Measurements from ENCODE around the gene HTR1D. TPM values are rescaled to one million over a fixed set of nuclear protein-coding genes. Genes with fewer than 3 reads are reported as not detected.

Gene HTR1D
- total RNA-seq, 5 donors from 2014 or later (not counting 1 experiment from before 2014, with no cell fraction given): not detected

DNA sequence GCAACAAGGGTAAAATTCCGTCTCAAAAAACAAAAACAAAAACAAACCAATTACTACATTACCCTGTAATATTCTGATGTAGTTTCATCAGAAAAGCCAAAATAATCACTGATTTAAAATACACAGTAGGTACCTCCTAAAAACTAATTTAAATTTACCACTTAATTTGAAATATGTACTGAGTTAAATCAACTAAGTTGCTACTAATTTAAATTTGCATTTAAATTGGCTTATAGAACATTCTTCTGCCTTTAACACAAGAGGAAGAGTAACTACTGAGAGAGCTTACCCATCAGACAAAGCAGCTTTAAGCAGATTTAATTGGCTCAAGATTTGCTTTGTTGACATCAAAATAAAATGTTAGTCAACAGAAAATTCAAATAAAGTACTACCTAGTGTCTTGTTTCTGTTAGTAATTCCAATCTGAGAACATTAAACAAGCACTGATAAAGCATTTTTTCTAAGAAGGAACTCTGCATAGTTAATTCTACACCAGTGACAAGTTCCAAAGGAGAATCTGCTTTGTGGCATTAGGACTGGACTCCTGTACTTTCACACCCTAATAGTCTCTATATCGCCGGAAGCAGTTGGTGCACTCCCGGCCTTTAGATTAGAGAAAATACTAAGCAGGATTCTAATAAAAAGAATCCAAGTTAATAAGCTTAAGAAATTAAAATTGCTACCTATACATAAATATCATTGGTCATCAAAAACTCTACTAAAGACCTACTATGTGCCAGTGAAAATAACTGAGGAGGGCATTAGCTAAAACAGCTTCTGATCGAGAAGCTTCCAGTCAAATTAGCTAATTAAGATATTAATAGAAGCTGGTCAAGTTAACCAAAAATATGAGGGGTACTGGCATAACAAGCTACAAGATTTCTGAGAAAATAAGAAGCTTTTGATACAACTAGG is 57.1 kb downstream of the HTR1D start:
- H3K27ac Mint-ChIP-seq: no peak overlapping the region
- Histone ChIP-seq H3K9me3 (no peaks in the 10 kb centered on the region), H3K27ac (ENCODE audit: low read length) (no peak overlapping the region), H3K4me3 (ENCODE audit: control insufficient read depth in 1 of 2, extremely low read depth in 1 of 2, low read length in 1 of 2) (no peak overlapping the region), H3K4me1 (ENCODE audit: control insufficient read depth in 1 of 2, extremely low read depth in 1 of 2, insufficient read depth in 2 of 2, low read length in 2 of 2) (no peaks in the 10 kb centered on the region), H3K36me3 (ENCODE audit: control insufficient read depth in 2 of 2, extremely low read depth in 1 of 2, insufficient read depth in 1 of 2, low read length in 1 of 2) (no peaks in the 10 kb centered on the region), H3K27me3 (replicated peaks in 1 of 2; ENCODE audit: control insufficient read depth in 2 of 2, extremely low read depth in 1 of 2, insufficient read depth in 2 of 2, low read length in 1 of 2) (no peaks in the 10 kb centered on the region)
- DNase-seq (no peak), ATAC-seq (replicated peaks in 1 of 4) (no peak)
- H3K27me3 Mint-ChIP-seq: no peaks in the 10 kb centered on the region
- H3K4me3 Mint-ChIP-seq: no peak overlapping the region
- ChIA-PET CTCF (interaction anchor here in 1 of 2 donors (1.0 to 1.3 kb wide), 4 partner anchors 9 to 58 kb away, joined by 3 to 4 read pairs (median 4); no protein-coding TSS in a partner anchor), POLR2A (interaction anchor here in 1 of 2 donors (0.5 to 0.6 kb wide), 2 partner anchors 13 to 67 kb away, joined by 3 to 7 read pairs; no protein-coding TSS in a partner anchor)
- H3K36me3 Mint-ChIP-seq: peaks cover 5% of the 10 kb centered on the region
- H3K4me1 Mint-ChIP-seq: peaks cover 30 to 32% (median 30%) of the 10 kb centered on the region in 3 donors
- no CpG with 5 or more reads among the region's 5 CpGs for WGBS (ENCODE audit: insufficient coverage)
- H3K9me3 Mint-ChIP-seq: no peaks in the 10 kb centered on the region

DNA sequence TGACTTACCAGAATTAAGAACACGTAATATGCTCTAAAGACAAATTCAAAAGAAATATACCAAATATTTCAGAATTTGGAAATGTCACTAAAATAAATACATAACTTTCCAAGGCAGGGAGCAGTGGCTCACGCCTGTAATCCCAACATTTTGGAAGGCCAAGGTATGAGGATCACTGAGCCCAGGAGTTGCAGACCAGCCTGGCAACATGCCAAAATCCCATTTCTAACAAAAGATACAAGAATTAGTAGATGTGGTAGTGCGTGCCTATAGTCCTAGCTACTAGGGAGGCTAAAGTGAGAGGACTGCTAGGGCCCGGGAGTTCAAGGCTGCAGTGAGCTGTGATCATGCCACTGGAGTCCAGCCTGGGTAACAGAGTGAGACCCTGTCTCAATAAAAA is 60.4 kb downstream of the HTR1D start:
- no peak for DNase-seq
- ChIA-PET POLR2A (no interaction called here), CTCF (no interaction called here)
- ATAC-seq (replicated peaks in 1 of 4): no peak
- no peaks in the 10 kb centered on the region for H3K27me3 ChIP-seq (replicated peaks in 1 of 2; ENCODE audit: control insufficient read depth in 2 of 2, extremely low read depth in 1 of 2, insufficient read depth in 2 of 2, low read length in 1 of 2)
- Mint-ChIP-seq H3K4me1 (peaks cover 25 to 33% (median 28%) of the 10 kb centered on the region in 3 donors), H3K27ac (no peak overlapping the region), H3K36me3 (peaks cover 5% of the 10 kb centered on the region), H3K27me3 (no peaks in the 10 kb centered on the region), H3K9me3 (no peaks in the 10 kb centered on the region), H3K4me3 (no peak overlapping the region)
- no peaks in the 10 kb centered on the region for H3K36me3 ChIP-seq (ENCODE audit: control insufficient read depth in 2 of 2, extremely low read depth in 1 of 2, insufficient read depth in 1 of 2, low read length in 1 of 2)
- WGBS (ENCODE audit: insufficient coverage): 100% methylated on average over 2 of the region's 4 CpGs
- H3K4me3 ChIP-seq (ENCODE audit: control insufficient read depth in 1 of 2, extremely low read depth in 1 of 2, low read length in 1 of 2): no peak overlapping the region
- no peaks in the 10 kb centered on the region for H3K9me3 ChIP-seq
- H3K4me1 ChIP-seq (ENCODE audit: control insufficient read depth in 1 of 2, extremely low read depth in 1 of 2, insufficient read depth in 2 of 2, low read length in 2 of 2): no peaks in the 10 kb centered on the region
- no peak overlapping the region for H3K27ac ChIP-seq (ENCODE audit: low read length)

DNA sequence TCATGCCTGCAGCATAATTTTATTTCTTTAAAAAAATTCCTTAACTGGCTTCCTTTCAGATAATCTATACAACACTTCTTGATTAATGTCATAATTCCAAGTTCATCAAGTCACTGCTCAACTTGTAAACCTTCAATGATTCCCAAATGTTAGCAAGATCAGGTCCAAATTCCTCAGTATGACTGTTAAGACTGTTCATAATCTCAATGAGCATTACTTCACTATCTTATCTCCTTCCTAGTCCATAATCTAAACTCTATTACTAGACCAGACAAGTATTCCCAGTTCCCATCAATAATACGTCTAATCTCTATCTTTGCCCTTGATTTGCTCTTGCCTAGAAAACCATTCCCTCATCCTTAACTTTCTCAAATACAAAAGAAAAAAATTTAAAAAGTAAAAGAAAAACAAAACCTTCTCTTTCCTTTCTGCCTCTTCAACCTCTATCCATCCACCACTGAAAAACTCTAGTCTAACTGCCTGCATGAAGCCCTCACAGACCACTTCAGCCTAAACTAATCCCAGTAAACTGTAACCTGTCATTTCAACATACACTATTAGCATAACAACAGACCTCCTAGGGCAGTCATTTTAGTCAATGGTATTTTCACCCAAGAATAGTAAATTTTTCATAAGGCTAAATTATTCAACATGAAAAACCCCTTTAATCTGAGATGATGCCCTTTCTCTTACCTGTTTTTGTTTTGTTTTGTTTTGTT is 64.2 kb downstream of the HTR1D start:
- no peak for ATAC-seq (replicated peaks in 1 of 4)
- Histone ChIP-seq H3K36me3 (ENCODE audit: control insufficient read depth in 2 of 2, extremely low read depth in 1 of 2, insufficient read depth in 1 of 2, low read length in 1 of 2) (no peaks in the 10 kb centered on the region), H3K4me3 (ENCODE audit: control insufficient read depth in 1 of 2, extremely low read depth in 1 of 2, low read length in 1 of 2) (no peak overlapping the region), H3K27ac (ENCODE audit: low read length) (no peak overlapping the region), H3K9me3 (no peaks in the 10 kb centered on the region), H3K4me1 (ENCODE audit: control insufficient read depth in 1 of 2, extremely low read depth in 1 of 2, insufficient read depth in 2 of 2, low read length in 2 of 2) (peaks cover 3 to 6% of the 10 kb centered on the region in 2 experiments), H3K27me3 (replicated peaks in 1 of 2; ENCODE audit: control insufficient read depth in 2 of 2, extremely low read depth in 1 of 2, insufficient read depth in 2 of 2, low read length in 1 of 2) (no peaks in the 10 kb centered on the region)
- DNase-seq: no peak
- Mint-ChIP-seq H3K27me3 (no peaks in the 10 kb centered on the region), H3K4me1 (peaks cover 30 to 50% (median 40%) of the 10 kb centered on the region in 3 donors), H3K9me3 (no peaks in the 10 kb centered on the region), H3K27ac (no peak overlapping the region), H3K36me3 (peaks cover 3% of the 10 kb centered on the region), H3K4me3 (no peak overlapping the region)
- WGBS (ENCODE audit: insufficient coverage): 100% methylated on average over 1 of the region's 1 CpG
- ChIA-PET POLR2A (no interaction called here), CTCF (no interaction called here)

DNA sequence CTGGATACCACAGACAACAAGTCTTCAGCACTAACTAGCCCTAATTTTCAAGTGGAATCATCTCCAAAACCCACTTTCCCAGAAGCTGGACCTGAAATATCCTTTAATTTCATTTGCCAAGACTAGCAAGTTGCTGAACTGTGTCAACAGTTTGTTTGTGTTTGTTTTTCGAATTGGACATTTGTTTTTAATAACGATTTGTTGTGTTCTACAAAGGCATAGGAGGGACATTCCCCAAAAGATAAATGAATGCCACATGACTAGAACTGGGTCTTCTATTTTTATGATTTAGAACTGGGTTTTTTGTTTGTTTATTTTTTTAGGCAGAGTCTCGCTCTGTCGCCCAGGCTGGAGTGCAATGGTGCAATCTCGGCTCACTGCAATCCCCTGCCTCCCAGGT is 66.6 kb downstream of the HTR1D start:
- ChIA-PET POLR2A (interaction anchor here in 1 of 2 donors (0.6 kb wide), 1 partner anchor 38 kb away, joined by 3 read pairs; no protein-coding TSS in a partner anchor), CTCF (interaction anchor here in 1 of 2 donors (0.5 kb wide), 1 partner anchor 11 kb away, joined by 4 read pairs; no protein-coding TSS in a partner anchor)
- no peak for DNase-seq
- no peaks in the 10 kb centered on the region for H3K27me3 Mint-ChIP-seq
- H3K4me3 Mint-ChIP-seq: no peak overlapping the region
- 100% methylated on average over 1 of the region's 5 CpGs for WGBS (ENCODE audit: insufficient coverage)
- H3K9me3 Mint-ChIP-seq: no peaks in the 10 kb centered on the region
- H3K27me3 ChIP-seq (replicated peaks in 1 of 2; ENCODE audit: control insufficient read depth in 2 of 2, extremely low read depth in 1 of 2, insufficient read depth in 2 of 2, low read length in 1 of 2): no peaks in the 10 kb centered on the region
- no peak overlapping the region for H3K27ac Mint-ChIP-seq
- H3K9me3 ChIP-seq: no peaks in the 10 kb centered on the region
- no peak overlapping the region for H3K4me3 ChIP-seq (ENCODE audit: control insufficient read depth in 1 of 2, extremely low read depth in 1 of 2, low read length in 1 of 2)
- no peaks in the 10 kb centered on the region for H3K36me3 ChIP-seq (ENCODE audit: control insufficient read depth in 2 of 2, extremely low read depth in 1 of 2, insufficient read depth in 1 of 2, low read length in 1 of 2)
- peaks cover 3% of the 10 kb centered on the region for H3K36me3 Mint-ChIP-seq
- ATAC-seq (replicated peaks in 1 of 4): no peak
- H3K4me1 ChIP-seq (ENCODE audit: control insufficient read depth in 1 of 2, extremely low read depth in 1 of 2, insufficient read depth in 2 of 2, low read length in 2 of 2): peaks cover 3 to 8% of the 10 kb centered on the region in 2 experiments
- peaks cover 36 to 49% (median 39%) of the 10 kb centered on the region in 3 donors for H3K4me1 Mint-ChIP-seq
- H3K27ac ChIP-seq (ENCODE audit: low read length): no peak overlapping the region

DNA sequence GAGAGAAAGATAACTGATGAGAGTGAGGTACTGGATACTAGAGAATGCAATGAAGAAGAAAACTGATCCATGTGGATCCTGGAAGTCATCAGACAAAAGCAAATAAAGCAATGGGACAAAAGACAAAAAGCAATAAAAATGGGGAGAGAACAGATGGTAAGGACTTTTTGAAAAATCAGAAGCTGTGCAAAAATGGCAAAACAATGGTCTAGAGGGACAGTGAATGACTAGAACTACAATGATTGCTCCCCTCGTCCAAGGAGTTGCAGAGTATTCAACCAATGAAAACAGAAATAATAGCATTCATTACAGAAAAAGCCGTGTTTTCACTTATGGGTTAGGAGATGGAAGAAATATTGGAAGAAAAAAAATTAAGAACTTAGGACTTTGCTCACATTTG is 67.2 kb downstream of the HTR1D start:
- ChIA-PET POLR2A (interaction anchor here in 1 of 2 donors (0.6 kb wide), 1 partner anchor 38 kb away, joined by 3 read pairs; no protein-coding TSS in a partner anchor), CTCF (interaction anchor here in 1 of 2 donors (0.6 to 0.7 kb wide), 3 partner anchors 49 to 110 kb away, joined by 3 to 4 read pairs (median 3); no protein-coding TSS in a partner anchor)
- Mint-ChIP-seq H3K4me3 (no peak overlapping the region), H3K27ac (peak overlapping the region in 1 of 2 donors; percentile 9), H3K4me1 (peaks cover 36 to 44% (median 39%) of the 10 kb centered on the region in 3 donors), H3K27me3 (no peaks in the 10 kb centered on the region), H3K36me3 (peaks cover 3% of the 10 kb centered on the region), H3K9me3 (no peaks in the 10 kb centered on the region)
- Histone ChIP-seq H3K4me1 (ENCODE audit: control insufficient read depth in 1 of 2, extremely low read depth in 1 of 2, insufficient read depth in 2 of 2, low read length in 2 of 2) (peaks cover 3 to 8% of the 10 kb centered on the region in 2 experiments), H3K27ac (ENCODE audit: low read length) (no peak overlapping the region), H3K4me3 (ENCODE audit: control insufficient read depth in 1 of 2, extremely low read depth in 1 of 2, low read length in 1 of 2) (no peak overlapping the region), H3K36me3 (ENCODE audit: control insufficient read depth in 2 of 2, extremely low read depth in 1 of 2, insufficient read depth in 1 of 2, low read length in 1 of 2) (no peaks in the 10 kb centered on the region), H3K27me3 (replicated peaks in 1 of 2; ENCODE audit: control insufficient read depth in 2 of 2, extremely low read depth in 1 of 2, insufficient read depth in 2 of 2, low read length in 1 of 2) (no peaks in the 10 kb centered on the region), H3K9me3 (no peaks in the 10 kb centered on the region)
- ATAC-seq (replicated peaks in 1 of 4): no peak
- no peak for DNase-seq
- no CpG with 5 or more reads among the region's 2 CpGs for WGBS (ENCODE audit: insufficient coverage)

DNA sequence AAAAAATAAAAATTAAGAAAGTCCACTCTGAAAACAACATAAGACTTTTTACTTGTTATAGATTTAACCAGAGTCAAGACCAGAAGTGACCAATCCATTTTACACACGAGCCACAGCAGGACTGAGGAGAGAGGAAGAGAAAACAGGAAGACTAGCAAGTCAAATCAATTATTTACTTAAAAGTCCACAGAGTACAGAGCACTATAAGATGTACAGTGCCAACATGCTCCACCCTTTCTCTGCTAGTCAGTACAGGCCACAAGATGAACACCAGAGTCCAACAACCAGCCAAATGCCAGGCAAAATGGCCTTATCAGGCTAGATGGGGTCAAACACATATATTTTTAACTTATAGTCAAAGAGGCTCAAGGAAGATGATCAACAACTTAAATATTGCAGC is 68.2 kb downstream of the HTR1D start:
- peaks cover 31 to 47% (median 44%) of the 10 kb centered on the region in 3 donors for H3K4me1 Mint-ChIP-seq
- Histone ChIP-seq H3K27ac (ENCODE audit: low read length) (no peak overlapping the region), H3K4me1 (ENCODE audit: control insufficient read depth in 1 of 2, extremely low read depth in 1 of 2, insufficient read depth in 2 of 2, low read length in 2 of 2) (peaks cover 3 to 8% of the 10 kb centered on the region in 2 experiments), H3K36me3 (ENCODE audit: control insufficient read depth in 2 of 2, extremely low read depth in 1 of 2, insufficient read depth in 1 of 2, low read length in 1 of 2) (no peaks in the 10 kb centered on the region), H3K9me3 (no peaks in the 10 kb centered on the region), H3K27me3 (replicated peaks in 1 of 2; ENCODE audit: control insufficient read depth in 2 of 2, extremely low read depth in 1 of 2, insufficient read depth in 2 of 2, low read length in 1 of 2) (no peaks in the 10 kb centered on the region), H3K4me3 (ENCODE audit: control insufficient read depth in 1 of 2, extremely low read depth in 1 of 2, low read length in 1 of 2) (no peak overlapping the region)
- no peak for DNase-seq
- no peaks in the 10 kb centered on the region for H3K36me3 Mint-ChIP-seq
- CTCF ChIA-PET: no interaction called here
- H3K27ac Mint-ChIP-seq: peak overlapping the region; percentile 6 to 13
- H3K4me3 Mint-ChIP-seq: no peak overlapping the region
- H3K27me3 Mint-ChIP-seq: no peaks in the 10 kb centered on the region
- POLR2A ChIA-PET: no interaction called here
- no CpG with 5 or more reads among the region's 1 CpG for WGBS (ENCODE audit: insufficient coverage)
- no peak for ATAC-seq (replicated peaks in 1 of 4)
- no peaks in the 10 kb centered on the region for H3K9me3 Mint-ChIP-seq

All from T-cell (primary cell).